HG03354 (cell line): ENCODE results near the gene OR2H1.
"Not testable (repeated sequence)": the region's sequence is repeated elsewhere in the genome, so short reads cannot be mapped to it uniquely, and the experiment has no call there.

ENCODE experiments used
- ATAC-seq: cut with Tn5 transposase; IDR thresholded peaks from one replicate; pipeline ENCODE4 v1.9.1; 2021; ENCODE audit warnings: mild to moderate bottlenecking; ENCODE audit not compliant: unreplicated experiment, poor library complexity, severe bottlenecking

The OR2H1 gene

DNA sequence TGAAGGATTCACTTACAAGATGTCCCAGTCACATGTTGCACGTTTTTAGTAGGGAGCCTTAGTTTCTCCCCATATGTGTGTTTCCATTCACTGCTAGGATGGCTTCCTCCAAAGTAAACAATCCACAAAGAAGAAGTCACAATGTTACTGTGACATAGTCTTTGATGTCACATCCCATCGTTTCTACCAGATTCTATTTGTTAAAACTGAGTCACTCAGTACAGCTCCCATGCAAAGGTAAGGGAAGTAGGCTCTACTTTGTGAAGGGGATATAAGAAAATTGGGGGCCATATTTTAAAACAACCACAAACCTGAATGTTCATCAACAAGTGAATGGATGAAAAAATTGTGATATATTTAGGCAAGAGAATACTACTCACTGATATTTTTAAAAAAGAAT lies at the start of gene OR2H1, which contains the start of gene OR11A1:
Gene OR2H1, plus strand, starts transcription at position 185 of the 400 bp plus-strand sequence. CDS start 4,615 bp downstream, outside the sequence.
Gene OR11A1, minus strand, starts transcription at position 101 of the 400 bp plus-strand sequence. CDS start 29,430 bp downstream, outside the sequence.
- no peak for ATAC-seq

GRCh38 chr6:29414588-29414987 lies 42.4 kb upstream of the OR2H1 start, which contains the start of gene OR12D1:
TSS of gene OR12D1 (plus strand) at chr6:29414928.
- no peak for ATAC-seq

DNA sequence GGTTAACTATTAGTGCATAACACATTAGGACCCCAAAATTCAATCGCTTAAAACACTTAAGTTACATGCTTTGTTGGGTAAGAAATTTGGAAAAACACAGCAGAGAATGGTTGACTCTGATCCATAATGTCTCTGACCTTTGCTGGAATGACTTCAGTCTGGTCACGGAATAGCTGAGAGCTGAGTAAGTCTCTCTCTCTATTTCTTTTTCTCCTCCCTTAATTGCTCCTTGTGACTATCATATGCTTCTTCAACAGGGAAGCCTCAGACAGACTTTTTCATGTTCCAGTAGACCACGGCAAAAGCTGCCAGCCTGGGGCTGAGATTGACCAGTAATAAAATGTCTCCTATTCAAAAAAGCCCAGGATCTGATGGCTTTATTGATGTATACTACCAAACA lies 37.4 kb upstream of the OR2H1 start:
- no peak for ATAC-seq

DNA sequence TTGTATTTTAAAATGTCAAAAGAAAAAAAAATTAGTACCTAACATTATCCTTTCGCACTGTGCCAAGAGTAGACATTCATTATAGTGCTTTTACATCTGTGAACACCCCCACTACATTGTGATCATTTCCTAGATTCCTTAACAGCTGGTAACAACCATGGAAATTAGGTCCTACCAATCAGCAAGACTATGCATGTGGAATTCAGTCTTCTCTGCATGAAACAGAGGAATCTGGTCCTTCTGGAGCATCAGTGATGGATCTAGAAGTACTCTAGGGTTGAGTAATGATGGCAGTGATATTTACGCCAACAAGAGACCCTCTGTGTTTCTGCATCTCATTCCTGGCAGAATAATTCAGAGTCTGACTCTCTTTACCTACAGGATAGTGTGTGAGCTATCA lies 32.8 kb upstream of the OR2H1 start:
- ATAC-seq, result no peak

GRCh38 chr6:29424575-29424974 lies 32.4 kb upstream of the OR2H1 start:
- no peak for ATAC-seq

GRCh38 chr6:29425075-29425474 lies 31.9 kb upstream of the OR2H1 start:
- ATAC-seq, result no peak

DNA sequence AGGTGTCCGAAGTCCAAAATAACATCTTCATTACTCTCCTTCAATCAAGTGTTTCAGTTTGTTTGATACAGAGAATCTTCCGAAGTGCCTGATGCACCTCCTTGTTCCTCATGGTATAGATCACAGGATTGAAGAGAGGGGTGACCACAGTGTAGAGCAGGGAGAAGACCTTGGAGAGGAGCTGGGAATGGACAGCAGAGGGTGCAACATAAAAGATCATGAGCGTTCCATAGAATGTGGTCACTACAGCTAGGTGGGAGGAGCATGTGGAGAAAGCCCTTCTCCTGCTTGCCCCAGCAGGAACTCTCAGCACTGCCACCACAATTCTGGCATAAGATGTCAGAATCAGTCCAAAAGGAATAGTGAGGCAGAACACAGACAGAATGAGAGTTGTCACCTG lies 30.3 kb upstream of the OR2H1 start:
- ATAC-seq, result no peak

DNA sequence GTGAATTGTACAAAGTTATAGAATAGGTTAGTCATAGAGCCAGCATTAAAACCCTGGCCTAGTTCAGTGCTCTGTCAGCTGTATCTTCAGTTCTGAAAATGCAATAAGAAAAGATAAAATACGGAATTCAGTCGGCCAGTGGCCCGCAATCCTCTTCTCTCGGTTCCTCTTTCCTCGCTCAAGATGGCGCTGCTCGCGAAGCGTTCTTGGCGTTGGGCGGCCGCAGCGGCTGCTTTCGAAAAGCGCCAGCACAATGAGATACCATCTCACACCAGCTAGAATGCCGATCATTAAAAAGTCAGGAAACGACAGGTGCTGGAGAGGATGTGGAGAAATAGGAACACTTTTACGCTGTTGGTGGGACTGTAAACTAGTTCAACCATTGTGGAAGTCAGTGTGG lies 20.2 kb upstream of the OR2H1 start:
- ATAC-seq, result not testable (repeated sequence)

- ATAC-seq, result no peak
Measured at GRCh38 chr6:29439006-29439405, 17.9 kb upstream of the OR2H1 start, which contains the start of gene OR10C1. TSS of gene OR10C1 (plus strand) at chr6:29439306. CDS start at chr6:29440016, 710 bp downstream.

GRCh38 chr6:29442719-29443118 lies 14.2 kb upstream of the OR2H1 start:
- ATAC-seq, result no peak

- not testable (repeated sequence) for ATAC-seq
Measured at GRCh38 chr6:29444031-29444430, 12.9 kb upstream of the OR2H1 start.

DNA sequence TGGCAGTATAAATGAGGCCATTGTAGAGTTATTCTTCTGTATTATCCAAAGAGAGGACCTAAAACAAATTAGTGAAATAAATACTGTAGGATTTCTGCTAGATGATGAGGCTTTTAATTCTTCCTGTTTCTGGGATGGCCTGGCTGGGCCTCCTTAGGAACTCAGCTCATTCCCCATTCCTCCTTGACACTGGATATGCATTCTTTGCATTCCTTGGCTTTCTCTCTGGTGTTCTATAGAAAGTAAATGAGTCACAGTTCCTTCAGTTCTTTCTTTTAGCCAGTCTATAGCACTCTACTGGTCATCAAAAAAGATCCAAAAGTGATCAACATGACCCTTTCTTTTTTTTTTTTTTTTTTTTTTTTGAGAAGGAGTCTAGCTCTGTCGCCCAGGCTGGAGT lies 9.3 kb upstream of the OR2H1 start:
- no peak for ATAC-seq

DNA sequence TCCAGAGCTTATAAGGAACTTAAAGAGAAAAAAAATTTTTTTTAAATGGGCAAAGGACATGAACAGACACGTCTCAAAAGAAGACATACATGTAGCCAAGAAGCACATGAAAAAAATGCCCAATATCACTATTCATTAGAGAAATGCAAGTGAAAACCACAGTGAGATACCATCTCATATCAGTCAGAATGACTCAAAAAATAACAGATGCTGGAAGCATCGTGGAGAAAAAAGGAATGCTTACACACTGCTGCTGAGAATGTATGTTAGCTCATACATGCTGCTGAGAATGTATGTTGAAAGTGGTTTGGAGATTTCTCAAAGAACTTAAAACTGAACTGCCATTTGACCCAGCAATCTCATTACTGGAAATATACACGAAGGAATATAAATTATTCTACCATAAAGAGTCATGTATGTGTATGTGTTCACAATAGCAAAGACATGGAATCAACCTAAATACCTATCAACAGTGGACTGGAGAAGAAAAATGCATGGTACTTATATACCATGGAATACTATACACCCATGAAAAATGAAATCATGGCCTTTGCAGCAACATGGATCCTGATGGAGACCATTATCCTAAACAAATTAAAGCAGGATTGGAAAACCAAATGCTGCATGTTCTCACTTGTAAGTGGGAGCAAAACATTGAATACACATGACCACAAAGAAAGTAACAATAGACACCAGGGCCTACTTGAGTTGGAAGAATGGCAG lies 5.3 kb upstream of the OR2H1 start:
- ATAC-seq, result no peak

DNA sequence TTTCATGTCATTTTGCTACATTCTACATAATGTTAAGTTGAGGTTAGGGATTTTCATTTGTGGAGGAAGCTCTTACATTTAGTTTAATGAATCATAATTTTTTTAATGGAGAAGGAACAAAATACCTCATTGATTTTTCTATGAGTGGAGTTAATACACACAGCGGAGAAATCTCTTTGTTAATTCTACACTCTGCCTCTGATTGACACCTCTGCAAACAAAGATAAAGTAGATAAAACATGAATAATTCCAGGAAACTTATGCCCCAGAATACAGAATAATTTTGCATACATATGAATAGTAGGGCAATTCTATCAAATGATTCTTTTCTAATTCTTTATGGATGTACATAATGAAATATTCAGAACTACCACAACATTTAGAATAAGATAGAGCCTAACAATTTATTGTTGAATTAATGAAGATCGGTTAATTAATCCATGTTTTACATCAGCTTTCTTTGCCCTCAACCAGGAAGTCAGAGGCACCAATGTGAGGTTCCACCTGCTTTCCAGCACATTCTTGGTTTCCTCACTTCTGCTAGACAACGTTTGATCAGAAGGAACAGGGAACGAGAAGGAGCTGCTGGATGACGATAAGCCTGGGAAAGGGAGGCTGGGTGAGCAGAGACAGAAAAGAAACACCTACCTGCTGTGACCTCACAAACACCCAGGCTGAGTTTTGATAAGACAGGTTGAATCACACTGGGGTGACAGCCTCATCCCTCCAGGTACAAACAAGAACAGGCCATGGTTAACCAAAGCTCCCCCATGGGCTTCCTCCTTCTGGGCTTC lies 4.3 kb downstream of the OR2H1 start:
- ATAC-seq, result no peak

DNA sequence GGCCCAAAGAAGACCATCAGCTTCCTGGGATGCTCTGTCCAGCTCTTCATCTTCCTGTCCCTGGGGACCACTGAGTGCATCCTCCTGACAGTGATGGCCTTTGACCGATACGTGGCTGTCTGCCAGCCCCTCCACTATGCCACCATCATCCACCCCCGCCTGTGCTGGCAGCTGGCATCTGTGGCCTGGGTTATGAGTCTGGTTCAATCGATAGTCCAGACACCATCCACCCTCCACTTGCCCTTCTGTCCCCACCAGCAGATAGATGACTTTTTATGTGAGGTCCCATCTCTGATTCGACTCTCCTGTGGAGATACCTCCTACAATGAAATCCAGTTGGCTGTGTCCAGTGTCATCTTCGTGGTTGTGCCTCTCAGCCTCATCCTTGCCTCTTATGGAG lies 5.1 kb downstream of the OR2H1 start:
- ATAC-seq, result no peak

- ATAC-seq, result no peak
Measured at GRCh38 chr6:29465279-29465678, 8.3 kb downstream of the OR2H1 start.

GRCh38 chr6:29465801-29466200 lies 8.8 kb downstream of the OR2H1 start:
- ATAC-seq, result no peak

- ATAC-seq, result no peak
Measured at GRCh38 chr6:29466241-29466640, 9.3 kb downstream of the OR2H1 start.

- ATAC-seq, result no peak
Measured at GRCh38 chr6:29474996-29475395, 18.0 kb downstream of the OR2H1 start.

DNA sequence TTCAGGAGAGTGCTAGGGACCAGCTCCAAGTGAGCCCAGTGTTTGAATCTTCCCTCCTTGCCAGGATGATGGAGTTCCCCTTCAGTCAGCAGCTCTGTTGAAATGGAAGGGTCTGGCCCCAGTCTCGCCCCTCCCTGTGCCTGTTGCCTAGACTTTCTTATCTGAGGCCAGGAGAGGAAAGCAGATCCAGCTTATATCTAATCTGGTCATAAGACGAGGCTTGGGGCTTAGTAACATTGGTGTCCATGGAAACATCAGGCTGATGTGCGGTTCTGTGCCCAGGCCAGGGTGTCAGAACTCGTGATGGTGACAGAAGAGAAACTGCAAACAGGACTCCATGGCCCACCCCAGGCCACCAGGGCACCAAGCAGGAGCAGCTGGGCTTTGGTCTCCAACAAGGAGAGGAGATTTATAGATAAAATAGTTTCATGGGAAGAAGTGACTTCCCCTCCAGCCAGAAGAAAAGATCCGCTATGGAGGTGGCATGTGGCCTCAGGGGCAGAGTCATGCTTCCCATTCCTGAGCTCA lies 21.0 kb downstream of the OR2H1 start:
- no peak for ATAC-seq

- ATAC-seq, result no peak
Measured at GRCh38 chr6:29478740-29479139, 21.8 kb downstream of the OR2H1 start.
